ENCODE measurements around the gene CABYR.

DNA sequence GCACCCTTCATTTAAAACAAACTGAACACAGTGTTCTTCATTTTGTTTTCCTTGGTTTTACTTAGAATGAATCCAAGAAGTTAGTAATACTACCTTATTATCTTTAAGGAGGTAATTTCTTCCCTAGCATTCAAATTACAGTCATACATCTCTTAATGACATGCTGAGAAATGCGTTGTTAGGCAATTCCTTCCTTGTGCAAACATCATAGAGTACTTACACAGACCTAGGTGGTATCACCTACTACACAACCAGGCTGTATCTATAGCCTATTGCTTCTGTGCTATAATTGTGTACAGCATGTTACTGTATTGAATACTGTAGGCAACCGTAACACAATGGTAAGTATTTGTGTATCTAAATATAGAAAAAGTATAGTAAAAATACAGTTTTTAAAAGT lies 8.4 kb upstream of the CABYR start:
- TF ChIP-seq EZH2 (IDR thresholded peaks at IDR 0.05; ENCODE audit: insufficient read depth, low read length) (no peak), CTCF (IDR thresholded peaks at IDR 0.05; ENCODE audit: insufficient read depth, low read depth, low read length) (no peak)

Measured in astrocyte (in vitro differentiated cells and primary cell).